Uterus (tissue), 4 donors: ENCODE results near the gene SF3A2. TPM values are rescaled to one million over a fixed set of nuclear protein-coding genes. Genes with fewer than 3 reads are reported as not detected.
A peak's percentile ranks its signal among the peaks of the same experiment; 100 is the strongest.

Source experiments
- DNase-seq, 2 donors: peaks; one replicate each; pipeline ENCODE4 v3.0.0-alpha.2; 2019 to 2020
- H3K27ac ChIP-seq, 2 donors: fragments of 200-600 bp; sonication (generic); 1 replicate in 1 of 2; 2 replicates in 1 of 2; pipeline ENCODE4 v1.5.1; 2016 to 2018
- H3K27me3 ChIP-seq, 2 donors: fragments of 200-600 bp; sonication (generic); one replicate each; pipeline ENCODE4 v1.5.1; 2018 to 2019; ENCODE audit warnings: control low read depth in 1 of 2
- H3K36me3 ChIP-seq, 2 donors: fragments of 200-600 bp; sonication (generic); one replicate each; pipeline ENCODE4 v1.5.1; 2019; ENCODE audit warnings: control low read depth in 1 of 2
- H3K4me1 ChIP-seq, 2 donors: fragments of 200-600 bp; sonication (generic); one replicate each; pipeline ENCODE4 v1.5.1; 2018 to 2019; ENCODE audit warnings: control low read depth in 1 of 2
- H3K4me3 ChIP-seq, 2 donors: fragments of 200-600 bp; sonication (generic); 1 replicate in 1 of 2; 2 replicates in 1 of 2; pipeline ENCODE4 v1.5.1; 2018 to 2019; ENCODE audit warnings: mild to moderate bottlenecking in 1 of 2
- H3K9me3 ChIP-seq, 2 donors: fragments of 200-600 bp; sonication (generic); one replicate each; pipeline ENCODE4 v1.5.1; 2019; ENCODE audit warnings: control low read depth in 1 of 2
- CTCF ChIP-seq, 4 experiments: fragments of 200-600 bp in 2 of 4; fragments of 450-650 bp in 2 of 4; sonication (generic) in 2 of 4; IDR thresholded peaks; one replicate each; pipeline ENCODE4 v1.5.1; 2016 to 2019; ENCODE audit warnings: antibody characterized with exemption in 4 of 4, mild to moderate bottlenecking in 2 of 4, moderate library complexity in 1 of 4
- POLR2A ChIP-seq, 2 donors: fragments of 450-650 bp; IDR thresholded peaks; one replicate each; pipeline ENCODE4 v1.6.1; 2016; ENCODE audit warnings: antibody characterized with exemption in 2 of 2, mild to moderate bottlenecking in 1 of 2, moderate library complexity in 1 of 2
- intact Hi-C: fragments of 100-400 bp; cut with DNase I; formaldehyde crosslinking; loops from one replicate; pipeline ENCODE4 v1.15.1; 2023; ENCODE audit warnings: low total_unique reads
- total RNA-seq, 4 donors: library from RNA; depleted of rRNA in 3 of 4; stranded (reverse); fragments of >200 nt in 3 of 4; gene quantifications; one replicate each; pipeline versions ENCODE4 v1.1.0 to v1.2.4, GENCODE V29; 2014 to 2023
- donor health status: DM: yes; HTN: yes; CAD: no.

The SF3A2 gene
- total RNA-seq, 4 donors from 2014 or later: 33.2 to 107 (median 50.6) TPM

GRCh38 chr19:2261438-2262172, 25.0 kb downstream of the SF3A2 start:
- Histone ChIP-seq H3K9me3 (no peaks in the 10 kb centered on the region), H3K36me3 (no peaks in the 10 kb centered on the region), H3K4me1 (peaks cover 0 to 4% of the 10 kb centered on the region in 2 donors), H3K4me3 (no peak overlapping the region), H3K27ac (no peak overlapping the region), H3K27me3 (no peaks in the 10 kb centered on the region)
- no peak for TF ChIP-seq POLR2A (IDR thresholded peaks at IDR 0.05)
- peak in 1 of 4 experiments; percentile 18 for TF ChIP-seq CTCF (IDR thresholded peaks at IDR 0.05)
- DNase-seq: no peak
- intact Hi-C loops: no loop called here

GRCh38 chr19:2266183-2266993, 29.8 kb downstream of the SF3A2 start:
- Histone ChIP-seq H3K36me3 (no peaks in the 10 kb centered on the region), H3K27ac (peak overlapping the region in 1 of 2 donors; percentile 31), H3K4me3 (no peak overlapping the region), H3K27me3 (no peaks in the 10 kb centered on the region), H3K9me3 (no peaks in the 10 kb centered on the region), H3K4me1 (peaks cover 0 to 8% of the 10 kb centered on the region in 2 donors)
- intact Hi-C loops: no loop called here
- TF ChIP-seq CTCF (IDR thresholded peaks at IDR 0.05): no peak
- peak in 1 of 2 donors; percentile 11 for TF ChIP-seq POLR2A (IDR thresholded peaks at IDR 0.05)
- peak; percentile 78 for DNase-seq

- peak overlapping the region in 1 of 2 donors; percentile 79 for H3K27ac ChIP-seq
- intact Hi-C loops: no loop called here
- TF ChIP-seq POLR2A (IDR thresholded peaks at IDR 0.05): no peak
- TF ChIP-seq CTCF (IDR thresholded peaks at IDR 0.05): no peak
These were observed 31.8 kb downstream of the SF3A2 start for GRCh38 chr19:2268480-2268830.

GRCh38 chr19:2268861-2269243, 32.2 kb downstream of the SF3A2 start:
- Histone ChIP-seq H3K36me3 (no peaks in the 10 kb centered on the region), H3K9me3 (no peaks in the 10 kb centered on the region), H3K27ac (peak overlapping the region; percentile 79 to 86), H3K27me3 (no peaks in the 10 kb centered on the region), H3K4me3 (peak overlapping the region; percentile 35 to 98), H3K4me1 (peaks cover 3 to 12% of the 10 kb centered on the region in 2 donors)
- intact Hi-C loops: no loop called here
- no peak for TF ChIP-seq POLR2A (IDR thresholded peaks at IDR 0.05)
- no peak for TF ChIP-seq CTCF (IDR thresholded peaks at IDR 0.05)
- no peak for DNase-seq

More at GRCh38 chr19:2268480-2268830, 31.8 kb downstream of the SF3A2 start:
- no peaks in the 10 kb centered on the region for H3K27me3 ChIP-seq
- H3K4me1 ChIP-seq: peaks cover 3 to 12% of the 10 kb centered on the region in 2 donors
- DNase-seq: no peak
- no peak overlapping the region for H3K4me3 ChIP-seq
- no peaks in the 10 kb centered on the region for H3K9me3 ChIP-seq
- H3K36me3 ChIP-seq: no peaks in the 10 kb centered on the region
